Esophagus muscularis mucosa (tissue), 3 donors: ENCODE results near the gene TBRG1.

Experiments used
- CTCF ChIP-seq, 3 experiments: fragments of 200-600 bp in 2 of 3; fragments of 450-650 bp in 1 of 3; sonication (generic) in 2 of 3; IDR thresholded peaks; one replicate each; pipeline ENCODE4 v1.5.1; 2017 to 2019; ENCODE audit warnings: antibody characterized with exemption in 3 of 3, mild to moderate bottlenecking in 2 of 3, moderate library complexity in 1 of 3
- POLR2A ChIP-seq: fragments of 450-650 bp; IDR thresholded peaks from one replicate; pipeline ENCODE4 v1.6.1; 2017; ENCODE audit warnings: antibody characterized with exemption, moderate library complexity, mild to moderate bottlenecking, low read depth
- POLR2AphosphoS5 ChIP-seq, 2 donors: sonication (generic); formaldehyde crosslinking; IDR thresholded peaks; one replicate each; pipeline ENCODE4 v1.6.1; 2017; ENCODE audit warnings: antibody characterized with exemption in 2 of 2

GRCh38 chr11:124581817-124582216 is 40.8 kb upstream of the TBRG1 start:
- TF ChIP-seq POLR2A (no peak), POLR2AphosphoS5 (IDR thresholded peaks at IDR 0.05) (no peak), CTCF (IDR thresholded peaks at IDR 0.05) (no peak)
